Hepatocyte (in vitro differentiated cells): Measurements from ENCODE around the gene FGF10. TPM values are rescaled to one million over a fixed set of nuclear protein-coding genes. Genes with fewer than 3 reads are reported as not detected.

ENCODE experiments used
- DNase-seq: peaks from one replicate; pipeline ENCODE4 v3.0.0-alpha.2; 2016; ENCODE audit warnings: low spot score
- H2AFZ ChIP-seq: fragments of 200-600 bp; sonication (generic); 2 replicates; pipeline ENCODE4 v1.6.0; 2016; ENCODE audit warnings: antibody characterized with exemption, mild to moderate bottlenecking
- H3K27ac ChIP-seq: fragments of 200-600 bp; sonication (generic); 2 replicates; pipeline ENCODE4 v1.5.1; 2016; ENCODE audit warnings: mild to moderate bottlenecking
- H3K27me3 ChIP-seq: fragments of 200-600 bp; sonication (generic); 2 replicates; pipeline ENCODE4 v1.6.1; 2016
- H3K36me3 ChIP-seq: fragments of 200-600 bp; sonication (generic); replicated peaks from 2 replicates; pipeline ENCODE4 v1.5.1; 2016; ENCODE audit warnings: low read depth; ENCODE audit not compliant: insufficient read depth
- H3K4me1 ChIP-seq: fragments of 200-600 bp; sonication (generic); 2 replicates; pipeline ENCODE4 v1.5.1; 2016; ENCODE audit warnings: mild to moderate bottlenecking, moderate library complexity; ENCODE audit not compliant: insufficient read depth
- H3K4me2 ChIP-seq: fragments of 200-600 bp; sonication (generic); 2 replicates; pipeline ENCODE4 v1.6.0; 2016
- H3K4me3 ChIP-seq: fragments of 200-600 bp; sonication (generic); 2 replicates; pipeline ENCODE4 v1.5.1; 2016; ENCODE audit warnings: mild to moderate bottlenecking
- H3K79me2 ChIP-seq: fragments of 200-600 bp; sonication (generic); 2 replicates; pipeline ENCODE4 v1.6.0; 2017; ENCODE audit warnings: mild to moderate bottlenecking
- H3K9me2 ChIP-seq: fragments of 200-600 bp; sonication (generic); replicated peaks from 2 replicates; pipeline ENCODE4 v1.6.0; 2017; ENCODE audit warnings: mild to moderate bottlenecking; ENCODE audit not compliant: insufficient read depth
- H3K9me3 ChIP-seq: fragments of 200-600 bp; sonication (generic); 2 replicates; pipeline ENCODE4 v1.5.1; 2016; ENCODE audit warnings: low read depth, mild to moderate bottlenecking
- H4K20me1 ChIP-seq: fragments of 200-600 bp; sonication (generic); 2 replicates; pipeline ENCODE4 v1.6.0; 2016; ENCODE audit warnings: mild to moderate bottlenecking; ENCODE audit not compliant: insufficient read depth, poor library complexity, severe bottlenecking
- CTCF ChIP-seq: fragments of 200-600 bp; sonication (generic); IDR thresholded peaks from 2 replicates; pipeline ENCODE4 v1.5.1; 2016; ENCODE audit warnings: antibody characterized with exemption, mild to moderate bottlenecking; ENCODE audit not compliant: poor library complexity
- EZH2 ChIP-seq: fragments of 200-600 bp; sonication (generic); IDR thresholded peaks from 2 replicates; pipeline ENCODE4 v1.6.1; 2016; ENCODE audit warnings: antibody characterized with exemption, mild to moderate bottlenecking, borderline replicate concordance
- EZH2phosphoT487 ChIP-seq: fragments of 200-600 bp; sonication (generic); IDR thresholded peaks from one replicate; pipeline ENCODE4 v1.6.1; 2018; ENCODE audit warnings: antibody characterized with exemption, mild to moderate bottlenecking, low read depth, moderate library complexity; ENCODE audit not compliant: unreplicated experiment, severe bottlenecking
- WGBS: methylation state at CpG from one replicate; pipeline ENCODE4 v1.1.6; 2016; ENCODE audit warnings: low lambda C conversion rate; ENCODE audit errors: missing lambda C conversion rate; 5-methylcytosine and 5-hydroxymethylcytosine counted together
- polyA plus RNA-seq: library from polyadenylated mRNA; unstranded; fragments of >200 nt; fragmentation: Nextera tagmentation; extraction: Ambion mirVana; gene quantifications from 2 replicates; pipeline ENCODE4 v1.2.1, GENCODE V29; 2016
- total RNA-seq: library from RNA; depleted of rRNA; stranded (reverse); fragments of >200 nt; gene quantifications from 2 replicates; pipeline ENCODE4 v1.2.3, GENCODE V29; 2014

Gene FGF10
- total and polyA plus RNA-seq, 2 experiments from 2014 or later: 5.1 to 6.1 TPM

GRCh38 chr5:44402084-44402483 is 12.9 kb upstream of the FGF10 start:
- no peaks in the 10 kb centered on the region for H4K20me1 ChIP-seq
- 96% methylated on average over 2 of the region's 2 CpGs for WGBS
- no peaks in the 10 kb centered on the region for H3K36me3 ChIP-seq
- no peaks in the 10 kb centered on the region for H3K27me3 ChIP-seq
- H3K9me2 ChIP-seq: no peaks in the 10 kb centered on the region
- H3K9me3 ChIP-seq: no peaks in the 10 kb centered on the region
- no peaks in the 10 kb centered on the region for H3K4me1 ChIP-seq
- DNase-seq: no peak
- no peak overlapping the region for H3K4me2 ChIP-seq
- TF ChIP-seq EZH2 (no peak), EZH2phosphoT487 (no peak), CTCF (no peak)
- no peak overlapping the region for H3K27ac ChIP-seq
- H3K79me2 ChIP-seq: no peaks in the 10 kb centered on the region
- H3K4me3 ChIP-seq: no peak overlapping the region
- H2AFZ ChIP-seq: no peak overlapping the region

GRCh38 chr5:44401611-44402010 is 12.4 kb upstream of the FGF10 start:
- no peaks in the 10 kb centered on the region for H4K20me1 ChIP-seq
- H2AFZ ChIP-seq: no peak overlapping the region
- no peak overlapping the region for H3K4me2 ChIP-seq
- H3K9me3 ChIP-seq: no peaks in the 10 kb centered on the region
- no peaks in the 10 kb centered on the region for H3K4me1 ChIP-seq
- no peaks in the 10 kb centered on the region for H3K9me2 ChIP-seq
- no peak overlapping the region for H3K4me3 ChIP-seq
- DNase-seq: no peak
- no peak overlapping the region for H3K27ac ChIP-seq
- no peak for TF ChIP-seq CTCF
- no peaks in the 10 kb centered on the region for H3K27me3 ChIP-seq
- no peaks in the 10 kb centered on the region for H3K79me2 ChIP-seq
- no peaks in the 10 kb centered on the region for H3K36me3 ChIP-seq
- 90% methylated on average over 4 of the region's 4 CpGs for WGBS

GRCh38 chr5:44398382-44398781 is 9.2 kb upstream of the FGF10 start:
- Histone ChIP-seq H4K20me1 (no peaks in the 10 kb centered on the region), H3K4me3 (no peak overlapping the region), H3K79me2 (no peaks in the 10 kb centered on the region), H3K9me2 (no peaks in the 10 kb centered on the region), H3K27ac (no peak overlapping the region), H3K4me2 (no peak overlapping the region), H3K36me3 (no peaks in the 10 kb centered on the region), H3K27me3 (no peaks in the 10 kb centered on the region), H2AFZ (no peak overlapping the region), H3K9me3 (no peaks in the 10 kb centered on the region), H3K4me1 (no peaks in the 10 kb centered on the region)
- TF ChIP-seq EZH2 (no peak), CTCF (no peak), EZH2phosphoT487 (no peak)
- DNase-seq: no peak

GRCh38 chr5:44396312-44396711 is 7.1 kb upstream of the FGF10 start:
- Histone ChIP-seq H3K9me3 (no peaks in the 10 kb centered on the region), H3K79me2 (no peaks in the 10 kb centered on the region), H3K4me2 (no peak overlapping the region), H3K27ac (no peak overlapping the region), H3K9me2 (no peaks in the 10 kb centered on the region), H3K4me3 (no peak overlapping the region), H2AFZ (no peak overlapping the region), H3K36me3 (no peaks in the 10 kb centered on the region), H3K27me3 (peaks cover 9% of the 10 kb centered on the region), H4K20me1 (no peaks in the 10 kb centered on the region), H3K4me1 (no peaks in the 10 kb centered on the region)
- 87% methylated on average over 3 of the region's 3 CpGs for WGBS
- no peak for DNase-seq
- TF ChIP-seq CTCF: no peak
- TF ChIP-seq EZH2phosphoT487: no peak
- TF ChIP-seq EZH2: no peak
